ENCODE data around the gene CDCP1. TPM values are rescaled to one million over a fixed set of nuclear protein-coding genes. Genes with fewer than 3 reads are reported as not detected.

CDCP1 gene
- total RNA-seq, 6 donors from 2014 or later = 9.9 to 32.7 (median 19.2) TPM

DNA sequence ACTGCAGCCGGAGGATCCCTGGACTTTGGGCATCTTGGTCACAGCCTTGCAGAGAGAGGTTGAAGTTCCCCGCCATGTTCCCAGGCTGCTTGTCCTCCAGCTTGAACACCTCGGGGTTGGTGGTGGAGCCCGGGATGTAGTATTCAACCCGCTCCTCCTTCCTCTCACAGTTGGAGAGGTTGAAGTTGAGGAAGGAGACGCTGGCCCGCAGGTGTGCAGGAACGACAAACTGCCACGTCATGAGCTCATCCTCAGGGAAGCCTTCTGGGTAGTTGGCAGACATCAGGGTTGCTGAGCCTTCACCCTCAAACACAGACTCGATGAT lies 35.7 kb downstream of the CDCP1 start:
- Histone ChIP-seq H3K27ac (peak overlapping the region; percentile 32 to 61 (median 36)), H3K9me3 (no peaks in the 10 kb centered on the region), H3K4me1 (peaks cover 0 to 3% (median 0%) of the 10 kb centered on the region in 4 donors), H3K27me3 (no peaks in the 10 kb centered on the region), H3K4me3 (peak overlapping the region in 1 of 4 donors; percentile 20), H3K36me3 (no peaks in the 10 kb centered on the region)
- DNase-seq = no peak
- no peak for ATAC-seq (ENCODE audit: low FRiP score in 2 of 2)
- 76 to 78% methylated on average over 9 to 10 of the region's 10 CpGs for WGBS, 2 donors
- TF ChIP-seq POLR2A (IDR thresholded peaks at IDR 0.05) = no peak
- TF ChIP-seq, protein P1, sequence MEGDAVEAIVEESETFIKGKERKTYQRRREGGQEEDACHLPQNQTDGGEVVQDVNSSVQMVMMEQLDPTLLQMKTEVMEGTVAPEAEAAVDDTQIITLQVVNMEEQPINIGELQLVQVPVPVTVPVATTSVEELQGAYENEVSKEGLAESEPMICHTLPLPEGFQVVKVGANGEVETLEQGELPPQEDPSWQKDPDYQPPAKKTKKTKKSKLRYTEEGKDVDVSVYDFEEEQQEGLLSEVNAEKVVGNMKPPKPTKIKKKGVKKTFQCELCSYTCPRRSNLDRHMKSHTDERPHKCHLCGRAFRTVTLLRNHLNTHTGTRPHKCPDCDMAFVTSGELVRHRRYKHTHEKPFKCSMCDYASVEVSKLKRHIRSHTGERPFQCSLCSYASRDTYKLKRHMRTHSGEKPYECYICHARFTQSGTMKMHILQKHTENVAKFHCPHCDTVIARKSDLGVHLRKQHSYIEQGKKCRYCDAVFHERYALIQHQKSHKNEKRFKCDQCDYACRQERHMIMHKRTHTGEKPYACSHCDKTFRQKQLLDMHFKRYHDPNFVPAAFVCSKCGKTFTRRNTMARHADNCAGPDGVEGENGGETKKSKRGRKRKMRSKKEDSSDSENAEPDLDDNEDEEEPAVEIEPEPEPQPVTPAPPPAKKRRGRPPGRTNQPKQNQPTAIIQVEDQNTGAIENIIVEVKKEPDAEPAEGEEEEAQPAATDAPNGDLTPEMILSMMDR (IDR thresholded peaks at IDR 0.05) = no peak

DNA sequence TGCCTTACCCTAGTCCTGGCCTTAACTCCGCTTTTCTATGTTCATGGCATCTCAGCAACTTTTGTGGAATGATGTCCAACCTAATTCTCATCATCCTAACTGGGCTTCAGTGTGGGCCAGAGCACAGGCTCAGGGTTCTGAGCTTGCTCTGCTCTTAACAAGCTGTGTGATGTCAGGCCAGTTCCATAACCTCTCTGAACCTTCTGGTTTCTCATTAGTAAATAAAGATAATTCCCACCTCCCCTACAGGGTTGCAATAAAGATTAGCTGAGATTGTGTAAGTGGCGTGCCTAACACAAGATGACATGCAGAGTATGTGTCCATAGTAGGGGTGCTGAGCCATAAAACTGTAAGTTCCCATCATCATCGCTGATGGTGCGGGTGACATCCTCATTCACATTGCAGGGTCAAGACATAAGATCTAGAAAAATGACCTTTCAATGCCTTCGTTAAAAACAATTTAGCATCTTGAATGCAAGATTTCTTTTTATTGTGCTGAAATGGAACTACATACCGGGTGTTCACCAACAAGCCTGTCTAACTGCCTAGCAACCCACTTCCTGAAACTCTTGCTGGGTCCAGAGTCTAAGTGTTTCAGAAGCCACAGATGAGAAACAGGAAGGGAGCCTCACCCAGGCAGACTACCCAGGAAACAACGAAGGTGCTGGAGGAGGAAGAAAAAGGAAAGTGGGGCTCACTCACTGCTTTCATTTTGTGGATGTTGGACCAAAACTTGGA lies 36.2 kb downstream of the CDCP1 start:
- WGBS, 2 donors = 67 to 70% methylated on average over 7 of the region's 7 CpGs
- Histone ChIP-seq H3K36me3 (no peaks in the 10 kb centered on the region), H3K4me1 (peaks cover 0 to 3% (median 0%) of the 10 kb centered on the region in 4 donors), H3K27ac (peak overlapping the region; percentile 32 to 61 (median 36)), H3K27me3 (no peaks in the 10 kb centered on the region), H3K4me3 (peak overlapping the region in 1 of 4 donors; percentile 20), H3K9me3 (no peaks in the 10 kb centered on the region)
- ATAC-seq (ENCODE audit: low FRiP score in 2 of 2) (peak in 1 of 2 donors; percentile 76), DNase-seq (peak in 1 of 2 donors; percentile 49)
- TF ChIP-seq POLR2AphosphoS5 (IDR thresholded peaks at IDR 0.05) = no peak
- no peak for TF ChIP-seq POLR2A (IDR thresholded peaks at IDR 0.05)
- TF ChIP-seq, protein P1 (IDR thresholded peaks at IDR 0.05) = no peak
- TF ChIP-seq EP300 (IDR thresholded peaks at IDR 0.05) = no peak

DNA sequence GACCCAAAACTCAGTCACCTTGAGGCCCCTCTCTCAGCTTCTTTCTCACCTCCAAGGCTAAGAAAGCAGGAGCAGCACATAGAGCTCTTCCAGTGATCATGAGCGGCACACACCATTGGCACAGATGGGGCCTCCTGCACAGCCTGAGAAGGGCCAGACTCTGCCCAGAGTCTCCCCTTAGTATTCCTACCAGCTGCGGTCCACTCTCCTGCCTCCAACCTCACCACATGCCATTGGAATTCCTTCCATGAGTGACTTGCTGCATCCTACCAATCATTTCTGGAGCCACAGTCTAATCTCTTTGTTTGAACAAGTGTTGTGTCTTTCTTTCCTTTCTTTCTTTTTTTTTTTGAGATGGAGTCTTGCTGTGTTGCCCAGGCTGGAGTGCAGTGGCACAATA lies 39.3 kb downstream of the CDCP1 start:
- no peak for ATAC-seq (ENCODE audit: low FRiP score in 2 of 2)
- Histone ChIP-seq H3K4me1 (peaks cover 0 to 3% (median 0%) of the 10 kb centered on the region in 4 donors), H3K27ac (no peak overlapping the region), H3K27me3 (no peaks in the 10 kb centered on the region), H3K36me3 (no peaks in the 10 kb centered on the region), H3K9me3 (no peaks in the 10 kb centered on the region), H3K4me3 (no peak overlapping the region)
- 97 to 100% methylated on average over 2 of the region's 2 CpGs for WGBS, 2 donors
- TF ChIP-seq POLR2AphosphoS5 (IDR thresholded peaks at IDR 0.05) (no peak), POLR2A (IDR thresholded peaks at IDR 0.05) (no peak), EP300 (IDR thresholded peaks at IDR 0.05) (no peak)
- TF ChIP-seq, protein P1 (IDR thresholded peaks at IDR 0.05) = no peak
- DNase-seq = no peak

DNA sequence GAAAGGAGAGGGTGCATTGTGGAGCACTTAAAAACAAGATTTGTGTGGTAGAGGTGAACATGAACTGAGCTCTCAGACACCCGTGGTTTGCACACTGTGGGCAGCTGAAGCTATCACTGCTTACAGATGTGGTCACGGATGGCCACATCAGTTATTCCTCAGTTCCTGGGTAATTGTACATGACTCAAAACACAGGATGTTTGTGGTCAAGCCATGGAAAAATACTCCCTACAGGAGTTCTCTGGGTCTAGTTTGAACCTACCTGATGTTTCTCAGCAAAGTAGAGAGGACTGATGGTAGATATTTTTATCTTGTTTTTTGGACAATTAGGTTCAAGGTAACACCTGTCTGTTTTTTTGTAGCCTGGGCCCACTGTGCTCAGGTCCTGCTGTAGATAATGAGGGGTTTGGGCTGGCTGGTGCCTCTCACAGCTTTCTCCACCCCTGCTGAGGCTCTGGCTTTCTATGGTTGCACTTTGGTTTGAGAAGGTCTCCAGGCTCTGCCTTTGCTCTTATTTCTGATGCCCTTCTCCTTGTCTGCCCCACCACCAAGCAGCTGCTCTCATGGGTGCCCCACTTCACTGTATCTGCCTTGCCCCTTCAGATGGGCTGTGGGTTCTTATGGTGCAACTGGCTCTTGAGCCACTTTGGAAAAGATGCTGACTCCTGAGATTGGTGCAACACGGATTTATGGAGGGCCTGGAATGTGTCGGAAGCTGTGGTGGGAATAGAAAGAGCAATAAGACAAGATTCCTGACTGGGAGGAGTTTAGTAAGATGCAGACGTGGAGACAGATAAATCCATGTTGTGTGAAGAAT lies 40.1 kb downstream of the CDCP1 start:
- WGBS, 2 donors = 62 to 74% methylated on average over 5 of the region's 5 CpGs
- peak in 1 of 2 donors; percentile 37 for DNase-seq
- Histone ChIP-seq H3K27me3 (no peaks in the 10 kb centered on the region), H3K27ac (no peak overlapping the region), H3K4me3 (no peak overlapping the region), H3K4me1 (peaks cover 0 to 3% (median 0%) of the 10 kb centered on the region in 4 donors), H3K36me3 (no peaks in the 10 kb centered on the region), H3K9me3 (no peaks in the 10 kb centered on the region)
- no peak for TF ChIP-seq POLR2A (IDR thresholded peaks at IDR 0.05)
- no peak for TF ChIP-seq EP300 (IDR thresholded peaks at IDR 0.05)
- TF ChIP-seq, protein P1 (IDR thresholded peaks at IDR 0.05) = no peak
- no peak for TF ChIP-seq POLR2AphosphoS5 (IDR thresholded peaks at IDR 0.05)
- ATAC-seq (ENCODE audit: low FRiP score in 2 of 2) = no peak

Measured in upper lobe of left lung (tissue), 6 donors.